ENCODE results near the gene ZNF778.

GRCh38 chr16:89178453-89179147 is 38.9 kb upstream of the ZNF778 start:
- no peak for TF ChIP-seq JUND (IDR thresholded peaks at IDR 0.05; ENCODE audit: low read depth, low read length)
- TF ChIP-seq, protein P1, sequence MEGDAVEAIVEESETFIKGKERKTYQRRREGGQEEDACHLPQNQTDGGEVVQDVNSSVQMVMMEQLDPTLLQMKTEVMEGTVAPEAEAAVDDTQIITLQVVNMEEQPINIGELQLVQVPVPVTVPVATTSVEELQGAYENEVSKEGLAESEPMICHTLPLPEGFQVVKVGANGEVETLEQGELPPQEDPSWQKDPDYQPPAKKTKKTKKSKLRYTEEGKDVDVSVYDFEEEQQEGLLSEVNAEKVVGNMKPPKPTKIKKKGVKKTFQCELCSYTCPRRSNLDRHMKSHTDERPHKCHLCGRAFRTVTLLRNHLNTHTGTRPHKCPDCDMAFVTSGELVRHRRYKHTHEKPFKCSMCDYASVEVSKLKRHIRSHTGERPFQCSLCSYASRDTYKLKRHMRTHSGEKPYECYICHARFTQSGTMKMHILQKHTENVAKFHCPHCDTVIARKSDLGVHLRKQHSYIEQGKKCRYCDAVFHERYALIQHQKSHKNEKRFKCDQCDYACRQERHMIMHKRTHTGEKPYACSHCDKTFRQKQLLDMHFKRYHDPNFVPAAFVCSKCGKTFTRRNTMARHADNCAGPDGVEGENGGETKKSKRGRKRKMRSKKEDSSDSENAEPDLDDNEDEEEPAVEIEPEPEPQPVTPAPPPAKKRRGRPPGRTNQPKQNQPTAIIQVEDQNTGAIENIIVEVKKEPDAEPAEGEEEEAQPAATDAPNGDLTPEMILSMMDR (IDR thresholded peaks at IDR 0.05 in 2 of 3, conservative IDR thresholded peaks at IDR 0.05 in 1 of 3; ENCODE audit: control insufficient read depth in 2 of 3, extremely low read depth in 1 of 3, insufficient read depth in 1 of 3, low read depth in 3 of 3, low read length in 3 of 3), result no peak
- no peak for TF ChIP-seq POU2F2 (IDR thresholded peaks at IDR 0.05; ENCODE audit: borderline replicate concordance, low read depth, low read length)
- TF ChIP-seq ZNF207 (IDR thresholded peaks at IDR 0.05; ENCODE audit: borderline replicate concordance), result no peak
- TF ChIP-seq, protein P2, sequence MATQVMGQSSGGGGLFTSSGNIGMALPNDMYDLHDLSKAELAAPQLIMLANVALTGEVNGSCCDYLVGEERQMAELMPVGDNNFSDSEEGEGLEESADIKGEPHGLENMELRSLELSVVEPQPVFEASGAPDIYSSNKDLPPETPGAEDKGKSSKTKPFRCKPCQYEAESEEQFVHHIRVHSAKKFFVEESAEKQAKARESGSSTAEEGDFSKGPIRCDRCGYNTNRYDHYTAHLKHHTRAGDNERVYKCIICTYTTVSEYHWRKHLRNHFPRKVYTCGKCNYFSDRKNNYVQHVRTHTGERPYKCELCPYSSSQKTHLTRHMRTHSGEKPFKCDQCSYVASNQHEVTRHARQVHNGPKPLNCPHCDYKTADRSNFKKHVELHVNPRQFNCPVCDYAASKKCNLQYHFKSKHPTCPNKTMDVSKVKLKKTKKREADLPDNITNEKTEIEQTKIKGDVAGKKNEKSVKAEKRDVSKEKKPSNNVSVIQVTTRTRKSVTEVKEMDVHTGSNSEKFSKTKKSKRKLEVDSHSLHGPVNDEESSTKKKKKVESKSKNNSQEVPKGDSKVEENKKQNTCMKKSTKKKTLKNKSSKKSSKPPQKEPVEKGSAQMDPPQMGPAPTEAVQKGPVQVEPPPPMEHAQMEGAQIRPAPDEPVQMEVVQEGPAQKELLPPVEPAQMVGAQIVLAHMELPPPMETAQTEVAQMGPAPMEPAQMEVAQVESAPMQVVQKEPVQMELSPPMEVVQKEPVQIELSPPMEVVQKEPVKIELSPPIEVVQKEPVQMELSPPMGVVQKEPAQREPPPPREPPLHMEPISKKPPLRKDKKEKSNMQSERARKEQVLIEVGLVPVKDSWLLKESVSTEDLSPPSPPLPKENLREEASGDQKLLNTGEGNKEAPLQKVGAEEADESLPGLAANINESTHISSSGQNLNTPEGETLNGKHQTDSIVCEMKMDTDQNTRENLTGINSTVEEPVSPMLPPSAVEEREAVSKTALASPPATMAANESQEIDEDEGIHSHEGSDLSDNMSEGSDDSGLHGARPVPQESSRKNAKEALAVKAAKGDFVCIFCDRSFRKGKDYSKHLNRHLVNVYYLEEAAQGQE (IDR thresholded peaks at IDR 0.05; ENCODE audit: low read depth, low read length), result no peak
- TF ChIP-seq DPF2 (IDR thresholded peaks at IDR 0.05), result no peak
- TF ChIP-seq, protein P3, sequence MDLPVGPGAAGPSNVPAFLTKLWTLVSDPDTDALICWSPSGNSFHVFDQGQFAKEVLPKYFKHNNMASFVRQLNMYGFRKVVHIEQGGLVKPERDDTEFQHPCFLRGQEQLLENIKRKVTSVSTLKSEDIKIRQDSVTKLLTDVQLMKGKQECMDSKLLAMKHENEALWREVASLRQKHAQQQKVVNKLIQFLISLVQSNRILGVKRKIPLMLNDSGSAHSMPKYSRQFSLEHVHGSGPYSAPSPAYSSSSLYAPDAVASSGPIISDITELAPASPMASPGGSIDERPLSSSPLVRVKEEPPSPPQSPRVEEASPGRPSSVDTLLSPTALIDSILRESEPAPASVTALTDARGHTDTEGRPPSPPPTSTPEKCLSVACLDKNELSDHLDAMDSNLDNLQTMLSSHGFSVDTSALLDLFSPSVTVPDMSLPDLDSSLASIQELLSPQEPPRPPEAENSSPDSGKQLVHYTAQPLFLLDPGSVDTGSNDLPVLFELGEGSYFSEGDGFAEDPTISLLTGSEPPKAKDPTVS (IDR thresholded peaks at IDR 0.05; ENCODE audit: low read depth, low read length), result no peak

Data from GM12878 (cell line).